Keratinocyte (primary cell): ENCODE data around the gene CD3G.

Source experiments
- EZH2 ChIP-seq: IDR thresholded peaks from one replicate; pipeline ENCODE4 v1.6.1; 2012; ENCODE audit warnings: inconsistent platforms, mild to moderate bottlenecking, low read length, moderate library complexity
- TF ChIP-seq, protein P1 (sequence below), 3 experiments: IDR thresholded peaks in 1 of 3; conservative IDR thresholded peaks in 1 of 3; optimal IDR thresholded peaks in 1 of 3; 2 replicates in 2 of 3; 3 replicates in 1 of 3; pipeline versions ENCODE3 to v1.5.1; 2011; ENCODE audit warnings: low read length in 3 of 3, mild to moderate bottlenecking in 3 of 3, moderate library complexity in 2 of 3, control low read depth in 1 of 3, inconsistent platforms in 1 of 3; ENCODE audit not compliant: insufficient read depth in 2 of 3; ENCODE audit errors: extremely low read depth in 1 of 3

DNA sequence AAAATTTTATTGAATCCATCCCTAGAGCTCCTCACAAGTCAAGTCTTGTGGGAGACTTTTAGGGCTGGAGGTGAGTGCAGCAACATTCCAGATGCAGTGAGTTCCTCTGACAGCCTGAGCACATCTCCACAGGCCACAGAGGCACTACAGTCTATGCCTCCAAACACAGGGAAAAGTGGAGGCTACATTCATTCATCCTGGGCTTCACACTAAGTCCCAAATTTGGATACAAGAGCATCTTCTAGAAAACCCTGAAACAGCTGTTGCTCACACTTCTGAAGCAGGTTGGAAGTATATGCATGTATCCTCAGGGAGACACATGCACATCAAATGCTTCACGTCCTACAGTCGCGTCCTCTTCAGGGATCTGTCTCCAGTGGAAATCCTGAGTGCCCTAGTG is 2.9 kb upstream of the CD3G start:
- TF ChIP-seq, protein P1, sequence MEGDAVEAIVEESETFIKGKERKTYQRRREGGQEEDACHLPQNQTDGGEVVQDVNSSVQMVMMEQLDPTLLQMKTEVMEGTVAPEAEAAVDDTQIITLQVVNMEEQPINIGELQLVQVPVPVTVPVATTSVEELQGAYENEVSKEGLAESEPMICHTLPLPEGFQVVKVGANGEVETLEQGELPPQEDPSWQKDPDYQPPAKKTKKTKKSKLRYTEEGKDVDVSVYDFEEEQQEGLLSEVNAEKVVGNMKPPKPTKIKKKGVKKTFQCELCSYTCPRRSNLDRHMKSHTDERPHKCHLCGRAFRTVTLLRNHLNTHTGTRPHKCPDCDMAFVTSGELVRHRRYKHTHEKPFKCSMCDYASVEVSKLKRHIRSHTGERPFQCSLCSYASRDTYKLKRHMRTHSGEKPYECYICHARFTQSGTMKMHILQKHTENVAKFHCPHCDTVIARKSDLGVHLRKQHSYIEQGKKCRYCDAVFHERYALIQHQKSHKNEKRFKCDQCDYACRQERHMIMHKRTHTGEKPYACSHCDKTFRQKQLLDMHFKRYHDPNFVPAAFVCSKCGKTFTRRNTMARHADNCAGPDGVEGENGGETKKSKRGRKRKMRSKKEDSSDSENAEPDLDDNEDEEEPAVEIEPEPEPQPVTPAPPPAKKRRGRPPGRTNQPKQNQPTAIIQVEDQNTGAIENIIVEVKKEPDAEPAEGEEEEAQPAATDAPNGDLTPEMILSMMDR (optimal IDR thresholded peaks at IDR 0.05 in 1 of 3, IDR thresholded peaks at IDR 0.05 in 1 of 3, conservative IDR thresholded peaks at IDR 0.05 in 1 of 3; ENCODE audit: extremely low read depth in 1 of 3, insufficient read depth in 2 of 3, low read length in 3 of 3): no peak
- TF ChIP-seq EZH2: no peak
